A549 (cell line): ENCODE data around the gene ARMH3. TPM values are rescaled to one million over a fixed set of nuclear protein-coding genes. Genes with fewer than 3 reads are reported as not detected.
"Not testable (repeated sequence)": the region's sequence is repeated elsewhere in the genome, so short reads cannot be mapped to it uniquely, and the experiment has no call there.

Experiments
- ATAC-seq, 2 experiments: fragments of 200-7000 bp in 1 of 2; fragments of >200 bp in 1 of 2; cut with Nextera tagmentation in 1 of 2; cut with Tn5 transposase in 1 of 2; 3 replicates each; pipeline versions ENCODE4 v1.8.0 to v1.9.1; 2018 to 2020; ENCODE audit warnings: mild to moderate bottlenecking in 1 of 2, moderate library complexity in 1 of 2
- CTCF ChIA-PET: fragments of 300-600 bp; sonication (Branson Sonifier 250); formaldehyde crosslinking; extraction: SDS; loops from one replicate; lab custom pipeline; 2021; ENCODE audit warnings: antibody characterized with exemption, inconsistent platforms; lab: Yijun Ruan, JAX
- POLR2A ChIA-PET: fragments of 350-600 bp; formaldehyde crosslinking; extraction: SDS; loops from one replicate; lab custom pipeline; 2021; ENCODE audit warnings: antibody characterized with exemption, inconsistent platforms; lab: Yijun Ruan, JAX
- DNase-seq, 2 experiments: peaks; one replicate each; pipeline versions ENCODE4 v3.0.0 to v3.0.0-alpha.2; 2011 to 2016; ENCODE audit warnings: low read depth in 1 of 2, low spot score in 1 of 2
- FAIRE-seq: peaks from 2 replicates; lab custom pipeline; 2011; peaks lifted over from hg19 to GRCh38; lab: Jason Lieb, UNC
- H3K27ac ChIP-seq, 2 experiments: fragments of >200 bp; sonication (Bioruptor Twin); formaldehyde crosslinking; 3 replicates each; pipeline ENCODE4 v1.5.1; 2016 to 2017
- H3K4me1 ChIP-seq: fragments of >200 bp; sonication (Bioruptor Twin); formaldehyde crosslinking; 3 replicates; pipeline ENCODE4 v1.6.1; 2016
- H3K4me2 ChIP-seq: fragments of >200 bp; sonication (Bioruptor Twin); formaldehyde crosslinking; 3 replicates; pipeline ENCODE4 v1.6.1; 2016
- H3K4me3 ChIP-seq: fragments of >200 bp; sonication (Bioruptor Twin); formaldehyde crosslinking; 3 replicates; pipeline ENCODE4 v1.5.1; 2016
- H3K9me3 ChIP-seq: fragments of >200 bp; sonication (Bioruptor Twin); formaldehyde crosslinking; 3 replicates; pipeline ENCODE4 v1.6.1; 2016
- CEBPB ChIP-seq, 2 experiments: fragments of >200 bp in 1 of 2; sonication (Bioruptor Twin) in 1 of 2; formaldehyde crosslinking in 1 of 2; IDR thresholded peaks; 2 replicates each; pipeline ENCODE4 v1.6.1; 2012 to 2016
- ESRRA ChIP-seq: fragments of 150-350 bp; IDR thresholded peaks from 2 replicates; pipeline ENCODE4 v1.6.1; 2014; ENCODE audit warnings: mild to moderate bottlenecking, low read length, borderline replicate concordance
- HEYL ChIP-seq: fragments of 250-450 bp; sonication (Bioruptor Pico); IDR thresholded peaks from 2 replicates; pipeline ENCODE4 v1.8.0; 2021; ENCODE audit warnings: mild to moderate bottlenecking, moderate library complexity
- HOXB13 ChIP-seq: fragments of 250-450 bp; sonication (Bioruptor Pico); IDR thresholded peaks from 2 replicates; pipeline ENCODE4 v1.5.0; 2020; ENCODE audit warnings: low read depth, mild to moderate bottlenecking, moderate library complexity
- JUNB ChIP-seq: fragments of >200 bp; sonication (Bioruptor Twin); formaldehyde crosslinking; IDR thresholded peaks from 2 replicates; pipeline ENCODE4 v1.6.1; 2016
- KDM5A ChIP-seq: fragments of 200-600 bp; sonication (generic); IDR thresholded peaks from 2 replicates; pipeline ENCODE4 v1.6.1; 2016; ENCODE audit warnings: antibody characterized with exemption, mild to moderate bottlenecking
- MYC ChIP-seq: IDR thresholded peaks from 2 replicates; pipeline ENCODE4 v1.6.1; 2012; ENCODE audit warnings: mild to moderate bottlenecking, inconsistent platforms, low read length, improper control_type of control experiment, borderline replicate concordance
- NR3C1 ChIP-seq: fragments of >200 bp; sonication (Bioruptor Twin); formaldehyde crosslinking; IDR thresholded peaks from 3 replicates; pipeline ENCODE4 v1.6.1; 2017
- POLR2A ChIP-seq: IDR thresholded peaks from 2 replicates; pipeline ENCODE4 v1.6.1; 2012; ENCODE audit warnings: mild to moderate bottlenecking, low read length
- POLR2AphosphoS2 ChIP-seq: conservative IDR thresholded peaks from 2 replicates; pipeline ENCODE4 v1.6.1; 2012; ENCODE audit warnings: low read length, improper control_type of control experiment, inconsistent platforms
- RAD21 ChIP-seq, 2 experiments: fragments of >200 bp in 1 of 2; sonication (Bioruptor Twin) in 1 of 2; formaldehyde crosslinking in 1 of 2; IDR thresholded peaks in 1 of 2; conservative IDR thresholded peaks in 1 of 2; 2 replicates in 1 of 2; 3 replicates in 1 of 2; pipeline ENCODE4 v1.6.1; 2012 to 2018; ENCODE audit warnings: inconsistent platforms in 1 of 2
- RARB ChIP-seq: fragments of 250-450 bp; sonication (Bioruptor Pico); IDR thresholded peaks from 2 replicates; pipeline ENCODE4 v1.8.0; 2021; ENCODE audit warnings: mild to moderate bottlenecking, moderate library complexity
- RFX5 ChIP-seq: fragments of 450-650 bp; IDR thresholded peaks from 2 replicates; pipeline ENCODE4 v1.7.1; 2014; ENCODE audit warnings: antibody characterized with exemption, mild to moderate bottlenecking, moderate library complexity
- SMC3 ChIP-seq: fragments of >200 bp; sonication (Bioruptor Twin); formaldehyde crosslinking; IDR thresholded peaks from 3 replicates; pipeline ENCODE4 v1.6.1; 2018; ENCODE audit warnings: inconsistent platforms
- SREBF2 ChIP-seq: fragments of 450-650 bp; IDR thresholded peaks from 2 replicates; pipeline ENCODE4 v1.6.1; 2014; ENCODE audit warnings: mild to moderate bottlenecking, moderate library complexity
- ZFP36 ChIP-seq: fragments of 450-650 bp; IDR thresholded peaks from 2 replicates; pipeline ENCODE4 v1.6.1; 2014; ENCODE audit warnings: borderline replicate concordance; ENCODE audit not compliant: partially characterized antibody
- ZNF302 ChIP-seq: fragments of 250-450 bp; sonication (Bioruptor Pico); IDR thresholded peaks from 2 replicates; pipeline ENCODE4 v1.9.0; 2021; ENCODE audit warnings: inconsistent platforms, mild to moderate bottlenecking, moderate library complexity
- ZSCAN20 ChIP-seq: fragments of 250-450 bp; sonication (Bioruptor Pico); IDR thresholded peaks from 2 replicates; pipeline ENCODE4 v1.8.0; 2022; ENCODE audit warnings: mild to moderate bottlenecking, moderate library complexity
- WGBS: methylation state at CpG from one replicate; pipeline ENCODE4 v1.1.6; 2017; ENCODE audit errors: missing lambda C conversion rate; 5-methylcytosine and 5-hydroxymethylcytosine counted together
- polyA plus RNA-seq, 4 experiments: library from polyadenylated mRNA; depleted of rRNA in 3 of 4; stranded (reverse); fragments of >200 nt; fragmentation: RNase III in 1 of 4; extraction: RNeasy Plus Mini Kit Qiagen cat#74134 plus additional on column Dnase treatment in 1 of 4; gene quantifications; 2 replicates in 3 of 4; 3 replicates in 1 of 4; pipeline ENCODE4 v1.2.3, GENCODE V29; 2011 to 2017
- TF ChIP-seq, protein P1 (sequence below): fragments of 450-650 bp; IDR thresholded peaks from 2 replicates; pipeline ENCODE4 v1.6.1; 2014; ENCODE audit warnings: antibody characterized with exemption
- TF ChIP-seq, protein P2 (sequence below): fragments of >200 bp; sonication (Bioruptor Twin); formaldehyde crosslinking; IDR thresholded peaks from 3 replicates; pipeline ENCODE4 v1.6.1; 2016
- TF ChIP-seq, protein P3 (sequence below): fragments of >200 bp; sonication (Bioruptor Twin); formaldehyde crosslinking; IDR thresholded peaks from 3 replicates; pipeline ENCODE4 v1.5.1; 2016
- TF ChIP-seq, protein P4 (sequence below): fragments of 200-600 bp; sonication (generic); IDR thresholded peaks from 2 replicates; pipeline ENCODE4 v1.6.1; 2016; ENCODE audit warnings: antibody characterized with exemption, mild to moderate bottlenecking, moderate library complexity

ARMH3 gene
- polyA plus RNA-seq, 2 of the 4 experiments (the other 2 are of a cell fraction), result 12.7 to 17.3 TPM

DNA sequence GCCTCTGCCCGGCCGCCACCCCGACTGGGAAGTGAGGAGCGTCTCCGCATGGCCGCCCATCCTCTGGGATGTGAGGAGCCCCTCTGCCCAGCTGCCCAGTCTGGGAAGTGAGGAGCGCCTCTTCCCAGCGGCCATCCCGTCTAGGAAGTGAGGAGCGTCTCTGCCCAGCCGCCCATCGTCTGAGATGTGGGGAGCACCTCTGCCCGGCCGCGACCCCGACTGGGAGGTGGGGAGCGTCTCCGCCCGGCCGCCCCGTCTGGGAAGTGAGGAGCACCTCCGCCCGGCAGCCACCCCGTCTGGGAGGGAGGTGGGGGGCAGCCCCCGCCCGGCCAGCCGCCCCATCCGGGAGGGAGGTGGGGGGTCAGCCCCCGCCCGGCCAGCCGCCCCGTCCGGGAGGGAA is 20.2 kb downstream of the ARMH3 start:
- DNase-seq, FAIRE-seq, ATAC-seq, H3K4me2 ChIP-seq, H3K4me1 ChIP-seq, POLR2A ChIA-PET, H3K27ac ChIP-seq, H3K4me3 ChIP-seq, H3K9me3 ChIP-seq: not testable (repeated sequence)
- CTCF ChIA-PET, result interaction anchor here (0.6 to 3.2 kb wide), 4 partner anchors 11 to 1244 kb away, joined by 3 to 23 read pairs (median 4); no protein-coding TSS in a partner anchor
- WGBS, result 96% methylated on average over 14 of the region's 33 CpGs

DNA sequence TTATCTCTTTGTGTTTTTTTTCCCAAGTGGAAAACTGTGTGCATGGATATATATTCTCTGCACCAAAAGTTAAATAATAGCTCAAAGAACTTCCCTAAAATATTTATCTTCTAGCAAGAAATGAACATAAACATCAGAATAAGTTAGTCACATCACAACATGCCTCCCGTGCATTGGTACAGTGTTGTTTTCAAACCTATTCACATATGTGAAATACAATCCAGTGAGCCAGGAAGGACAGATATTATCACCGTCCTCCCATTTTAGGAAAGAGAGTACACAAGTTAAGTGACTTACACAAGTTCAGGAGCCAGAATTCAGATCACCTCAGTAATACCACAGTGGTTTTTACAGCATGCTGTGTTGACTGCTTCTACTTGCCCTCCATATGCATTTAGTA is 22.2 kb downstream of the ARMH3 start:
- no peak for DNase-seq
- no peaks in the 10 kb centered on the region for H3K4me1 ChIP-seq
- TF ChIP-seq MYC, result no peak
- TF ChIP-seq JUNB, result no peak
- no peak for TF ChIP-seq POLR2AphosphoS2
- no peak for TF ChIP-seq ZSCAN20 (CRISPR knock-in tag)
- TF ChIP-seq, protein P1, sequence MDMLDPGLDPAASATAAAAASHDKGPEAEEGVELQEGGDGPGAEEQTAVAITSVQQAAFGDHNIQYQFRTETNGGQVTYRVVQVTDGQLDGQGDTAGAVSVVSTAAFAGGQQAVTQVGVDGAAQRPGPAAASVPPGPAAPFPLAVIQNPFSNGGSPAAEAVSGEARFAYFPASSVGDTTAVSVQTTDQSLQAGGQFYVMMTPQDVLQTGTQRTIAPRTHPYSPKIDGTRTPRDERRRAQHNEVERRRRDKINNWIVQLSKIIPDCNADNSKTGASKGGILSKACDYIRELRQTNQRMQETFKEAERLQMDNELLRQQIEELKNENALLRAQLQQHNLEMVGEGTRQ, result no peak
- TF ChIP-seq, protein P2, sequence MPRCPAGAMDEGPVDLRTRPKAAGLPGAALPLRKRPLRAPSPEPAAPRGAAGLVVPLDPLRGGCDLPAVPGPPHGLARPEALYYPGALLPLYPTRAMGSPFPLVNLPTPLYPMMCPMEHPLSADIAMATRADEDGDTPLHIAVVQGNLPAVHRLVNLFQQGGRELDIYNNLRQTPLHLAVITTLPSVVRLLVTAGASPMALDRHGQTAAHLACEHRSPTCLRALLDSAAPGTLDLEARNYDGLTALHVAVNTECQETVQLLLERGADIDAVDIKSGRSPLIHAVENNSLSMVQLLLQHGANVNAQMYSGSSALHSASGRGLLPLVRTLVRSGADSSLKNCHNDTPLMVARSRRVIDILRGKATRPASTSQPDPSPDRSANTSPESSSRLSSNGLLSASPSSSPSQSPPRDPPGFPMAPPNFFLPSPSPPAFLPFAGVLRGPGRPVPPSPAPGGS, result no peak
- TF ChIP-seq RARB (CRISPR knock-in tag), result no peak
- TF ChIP-seq ZNF302, result no peak
- TF ChIP-seq HOXB13, result no peak
- TF ChIP-seq KDM5A, result no peak
- TF ChIP-seq HEYL, result no peak
- TF ChIP-seq SREBF2, result no peak
- TF ChIP-seq, protein P3, sequence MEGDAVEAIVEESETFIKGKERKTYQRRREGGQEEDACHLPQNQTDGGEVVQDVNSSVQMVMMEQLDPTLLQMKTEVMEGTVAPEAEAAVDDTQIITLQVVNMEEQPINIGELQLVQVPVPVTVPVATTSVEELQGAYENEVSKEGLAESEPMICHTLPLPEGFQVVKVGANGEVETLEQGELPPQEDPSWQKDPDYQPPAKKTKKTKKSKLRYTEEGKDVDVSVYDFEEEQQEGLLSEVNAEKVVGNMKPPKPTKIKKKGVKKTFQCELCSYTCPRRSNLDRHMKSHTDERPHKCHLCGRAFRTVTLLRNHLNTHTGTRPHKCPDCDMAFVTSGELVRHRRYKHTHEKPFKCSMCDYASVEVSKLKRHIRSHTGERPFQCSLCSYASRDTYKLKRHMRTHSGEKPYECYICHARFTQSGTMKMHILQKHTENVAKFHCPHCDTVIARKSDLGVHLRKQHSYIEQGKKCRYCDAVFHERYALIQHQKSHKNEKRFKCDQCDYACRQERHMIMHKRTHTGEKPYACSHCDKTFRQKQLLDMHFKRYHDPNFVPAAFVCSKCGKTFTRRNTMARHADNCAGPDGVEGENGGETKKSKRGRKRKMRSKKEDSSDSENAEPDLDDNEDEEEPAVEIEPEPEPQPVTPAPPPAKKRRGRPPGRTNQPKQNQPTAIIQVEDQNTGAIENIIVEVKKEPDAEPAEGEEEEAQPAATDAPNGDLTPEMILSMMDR, result no peak
- no peak for TF ChIP-seq RFX5
- TF ChIP-seq CEBPB (IDR thresholded peaks at IDR 0.05), result no peak
- TF ChIP-seq POLR2A, result no peak
- TF ChIP-seq SMC3, result no peak
- TF ChIP-seq, all 56 proteins: peak for 0
- ChIA-PET POLR2A (no interaction called here), CTCF (interaction anchor here (1.0 to 3.2 kb wide), 4 partner anchors 13 to 193 kb away, joined by 3 to 23 read pairs (median 6); no protein-coding TSS in a partner anchor)
- ATAC-seq, result no peak
- no peak for FAIRE-seq
- no peak overlapping the region for H3K27ac ChIP-seq
- WGBS, result 88% methylated on average over 2 of the region's 2 CpGs
- H3K9me3 ChIP-seq, result no peaks in the 10 kb centered on the region
- H3K4me3 ChIP-seq, result no peak overlapping the region
- no peak overlapping the region for H3K4me2 ChIP-seq

DNA sequence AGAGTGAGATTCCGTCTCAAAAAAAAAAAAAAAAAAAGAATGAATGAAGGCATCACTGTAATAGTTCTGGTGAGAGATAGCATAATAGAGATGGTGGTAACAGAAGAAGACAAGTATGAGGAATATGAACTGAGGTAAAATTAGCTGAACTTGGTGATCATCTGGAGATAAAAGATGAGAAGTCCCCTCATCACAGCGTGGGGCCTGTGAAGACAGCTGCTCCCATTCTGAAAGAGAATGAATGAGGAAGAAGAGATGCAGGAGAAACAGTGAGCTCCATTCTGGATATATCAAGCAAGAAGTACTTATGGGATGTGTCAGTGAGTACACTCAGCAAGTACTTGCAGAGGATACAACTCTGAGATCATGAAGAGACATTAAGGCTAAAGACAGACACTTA is 28.7 kb downstream of the ARMH3 start:
- Histone ChIP-seq H3K4me3 (no peak overlapping the region), H3K9me3 (no peaks in the 10 kb centered on the region), H3K27ac (no peak overlapping the region), H3K4me1 (no peaks in the 10 kb centered on the region), H3K4me2 (no peak overlapping the region)
- CTCF ChIA-PET, result interaction anchor here (0.6 to 1.4 kb wide), 6 partner anchors 14 to 189 kb away, joined by 3 to 6 read pairs (median 3); no protein-coding TSS in a partner anchor
- FAIRE-seq (no peak), ATAC-seq (no peak), DNase-seq (no peak)
- WGBS, result 92% methylated on average over 2 of the region's 2 CpGs
- POLR2A ChIA-PET, result interaction anchor here (1.1 kb wide), 1 partner anchor 12 kb away, joined by 3 read pairs; no protein-coding TSS in a partner anchor
- TF ChIP-seq, protein P4, sequence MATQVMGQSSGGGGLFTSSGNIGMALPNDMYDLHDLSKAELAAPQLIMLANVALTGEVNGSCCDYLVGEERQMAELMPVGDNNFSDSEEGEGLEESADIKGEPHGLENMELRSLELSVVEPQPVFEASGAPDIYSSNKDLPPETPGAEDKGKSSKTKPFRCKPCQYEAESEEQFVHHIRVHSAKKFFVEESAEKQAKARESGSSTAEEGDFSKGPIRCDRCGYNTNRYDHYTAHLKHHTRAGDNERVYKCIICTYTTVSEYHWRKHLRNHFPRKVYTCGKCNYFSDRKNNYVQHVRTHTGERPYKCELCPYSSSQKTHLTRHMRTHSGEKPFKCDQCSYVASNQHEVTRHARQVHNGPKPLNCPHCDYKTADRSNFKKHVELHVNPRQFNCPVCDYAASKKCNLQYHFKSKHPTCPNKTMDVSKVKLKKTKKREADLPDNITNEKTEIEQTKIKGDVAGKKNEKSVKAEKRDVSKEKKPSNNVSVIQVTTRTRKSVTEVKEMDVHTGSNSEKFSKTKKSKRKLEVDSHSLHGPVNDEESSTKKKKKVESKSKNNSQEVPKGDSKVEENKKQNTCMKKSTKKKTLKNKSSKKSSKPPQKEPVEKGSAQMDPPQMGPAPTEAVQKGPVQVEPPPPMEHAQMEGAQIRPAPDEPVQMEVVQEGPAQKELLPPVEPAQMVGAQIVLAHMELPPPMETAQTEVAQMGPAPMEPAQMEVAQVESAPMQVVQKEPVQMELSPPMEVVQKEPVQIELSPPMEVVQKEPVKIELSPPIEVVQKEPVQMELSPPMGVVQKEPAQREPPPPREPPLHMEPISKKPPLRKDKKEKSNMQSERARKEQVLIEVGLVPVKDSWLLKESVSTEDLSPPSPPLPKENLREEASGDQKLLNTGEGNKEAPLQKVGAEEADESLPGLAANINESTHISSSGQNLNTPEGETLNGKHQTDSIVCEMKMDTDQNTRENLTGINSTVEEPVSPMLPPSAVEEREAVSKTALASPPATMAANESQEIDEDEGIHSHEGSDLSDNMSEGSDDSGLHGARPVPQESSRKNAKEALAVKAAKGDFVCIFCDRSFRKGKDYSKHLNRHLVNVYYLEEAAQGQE, result no peak
- TF ChIP-seq ESRRA (no peak), RAD21 (conservative IDR thresholded peaks at IDR 0.05 in 1 of 2, IDR thresholded peaks at IDR 0.05 in 1 of 2) (no peak), ZFP36 (no peak), NR3C1 (no peak)
- TF ChIP-seq, protein P3, result no peak
